ENCODE data around the gene ABHD17C.

- TF ChIP-seq POLR2A (IDR thresholded peaks at IDR 0.05; ENCODE audit: low read depth, low read length) (no peak), POLR2AphosphoS5 (IDR thresholded peaks at IDR 0.05; ENCODE audit: low read depth, low read length) (no peak), TAF1 (IDR thresholded peaks at IDR 0.05; ENCODE audit: borderline replicate concordance, low read depth, low read length) (no peak)
Observed at GRCh38 chr15:80735344-80735743, 40.2 kb downstream of the ABHD17C start.
